IPS-15b (cell line): Measurements from ENCODE around the gene FAF1.
A peak's percentile ranks its signal among the peaks of the same experiment; 100 is the strongest.

Experiments used
- H3K27me3 ChIP-seq: one replicate; pipeline ENCODE4 v1.6.1; 2013; ENCODE audit warnings: low read length; ENCODE audit not compliant: control insufficient read depth, insufficient read depth
- H3K36me3 ChIP-seq: one replicate; pipeline ENCODE4 v1.6.1; 2013; ENCODE audit warnings: low read length; ENCODE audit not compliant: control insufficient read depth, insufficient read depth
- H3K4me1 ChIP-seq: one replicate; pipeline ENCODE4 v1.6.1; 2013; ENCODE audit warnings: mild to moderate bottlenecking, low read length; ENCODE audit not compliant: control insufficient read depth, insufficient read depth
- H3K4me3 ChIP-seq: one replicate; pipeline ENCODE4 v1.5.1; 2013; ENCODE audit warnings: low read depth, low read length
- H3K9ac ChIP-seq: one replicate; pipeline ENCODE4 v1.6.1; 2013; ENCODE audit warnings: low read depth, mild to moderate bottlenecking, low read length
- H3K9me3 ChIP-seq: one replicate; pipeline ENCODE4 v1.6.1; 2013; ENCODE audit warnings: mild to moderate bottlenecking, low read length; ENCODE audit not compliant: control insufficient read depth, insufficient read depth

The FAF1 gene

DNA sequence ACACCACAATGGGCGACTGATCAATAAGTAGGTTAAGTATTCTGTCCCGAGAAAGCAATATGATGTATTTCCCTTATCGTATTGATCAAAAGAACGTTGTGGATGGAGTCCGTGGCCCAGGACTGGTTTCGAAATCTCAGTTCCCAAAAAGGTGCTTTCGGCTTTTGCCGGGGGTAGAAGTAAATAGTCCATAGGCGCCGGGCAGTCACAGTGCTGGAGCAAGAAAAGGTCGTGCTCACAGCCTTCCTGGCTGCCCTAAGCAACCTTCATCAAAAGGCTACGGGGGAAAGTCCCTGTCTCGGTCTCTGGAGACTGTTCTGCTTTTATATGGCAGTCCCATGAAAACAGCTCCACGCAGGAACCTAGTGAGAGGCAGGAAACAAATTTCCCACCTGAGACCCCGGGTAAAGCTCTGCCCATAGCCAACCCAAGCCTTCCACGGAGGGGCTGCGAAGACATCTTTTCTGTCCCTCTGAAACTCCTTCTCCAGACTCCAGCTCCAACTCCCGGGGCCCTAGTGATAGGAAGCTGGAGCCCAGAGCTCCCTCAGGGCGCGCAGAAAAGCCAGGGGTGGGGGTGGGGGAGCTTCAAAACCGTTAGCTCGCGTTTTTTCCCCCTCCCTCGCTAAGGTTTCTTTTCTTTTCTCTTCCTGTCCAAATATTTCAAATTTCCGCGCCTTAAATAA lies 17.0 kb upstream of the FAF1 start:
- peaks cover 93% of the 10 kb centered on the region for H3K27me3 ChIP-seq
- H3K9ac ChIP-seq: no peak overlapping the region
- no peaks in the 10 kb centered on the region for H3K36me3 ChIP-seq
- H3K4me1 ChIP-seq: peaks cover 13% of the 10 kb centered on the region
- H3K9me3 ChIP-seq: no peaks in the 10 kb centered on the region
- H3K4me3 ChIP-seq: peak overlapping the region; percentile 50

GRCh38 chr1:50976111-50976889 lies 16.2 kb upstream of the FAF1 start:
- Histone ChIP-seq H3K9me3 (no peaks in the 10 kb centered on the region), H3K4me3 (peak overlapping the region; percentile 50), H3K27me3 (peaks cover 93% of the 10 kb centered on the region), H3K4me1 (peaks cover 13% of the 10 kb centered on the region), H3K9ac (no peak overlapping the region), H3K36me3 (no peaks in the 10 kb centered on the region)

DNA sequence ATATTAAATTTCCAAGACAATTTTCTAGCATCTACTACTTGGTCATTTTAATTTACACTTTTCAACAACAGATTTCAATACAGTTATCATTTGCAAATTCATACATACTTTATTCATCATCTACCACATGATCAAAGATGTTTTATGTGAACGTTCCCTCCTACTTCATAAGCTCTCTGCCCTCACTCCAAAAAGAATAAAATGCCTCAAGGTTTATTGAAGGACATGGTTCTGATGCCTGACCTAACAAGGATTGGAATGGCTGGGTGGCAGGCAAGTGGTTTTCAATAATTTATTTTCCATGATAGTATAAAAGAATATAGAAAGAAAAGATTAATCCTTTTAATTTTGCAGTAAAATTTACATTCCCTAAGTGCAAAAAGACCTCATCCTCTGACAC lies 15.4 kb upstream of the FAF1 start:
- Histone ChIP-seq H3K4me1 (peaks cover 13% of the 10 kb centered on the region), H3K27me3 (peaks cover 93% of the 10 kb centered on the region), H3K9ac (no peak overlapping the region), H3K4me3 (no peak overlapping the region), H3K9me3 (no peaks in the 10 kb centered on the region), H3K36me3 (no peaks in the 10 kb centered on the region)

GRCh38 chr1:50974618-50974935 lies 14.5 kb upstream of the FAF1 start:
- no peak overlapping the region for H3K9ac ChIP-seq
- H3K27me3 ChIP-seq: peaks cover 93% of the 10 kb centered on the region
- H3K36me3 ChIP-seq: no peaks in the 10 kb centered on the region
- no peaks in the 10 kb centered on the region for H3K9me3 ChIP-seq
- H3K4me3 ChIP-seq: no peak overlapping the region
- peaks cover 13% of the 10 kb centered on the region for H3K4me1 ChIP-seq

GRCh38 chr1:50973875-50974617 lies 14.0 kb upstream of the FAF1 start:
- H3K27me3 ChIP-seq: peaks cover 93% of the 10 kb centered on the region
- H3K9ac ChIP-seq: no peak overlapping the region
- no peaks in the 10 kb centered on the region for H3K9me3 ChIP-seq
- no peaks in the 10 kb centered on the region for H3K36me3 ChIP-seq
- H3K4me3 ChIP-seq: peak overlapping the region; percentile 0
- H3K4me1 ChIP-seq: peaks cover 12% of the 10 kb centered on the region

DNA sequence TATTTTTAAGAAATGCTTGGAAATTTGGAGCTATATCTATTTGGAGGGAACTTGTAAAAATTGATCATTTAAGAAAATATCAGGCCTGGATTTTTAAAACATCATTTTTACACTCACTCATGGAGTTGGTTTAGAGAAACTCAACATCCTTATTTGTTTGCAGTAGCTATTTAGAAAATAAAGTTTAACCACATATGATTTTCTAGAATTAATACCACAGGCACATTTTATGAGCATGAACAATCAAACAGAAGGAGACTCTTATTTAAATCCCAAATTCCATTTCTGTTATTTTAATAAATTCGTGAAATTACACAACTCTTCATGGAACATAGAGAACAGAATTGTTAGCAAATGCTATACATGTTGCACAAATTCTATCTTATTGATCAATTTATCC lies 13.2 kb upstream of the FAF1 start:
- Histone ChIP-seq H3K4me1 (peaks cover 11% of the 10 kb centered on the region), H3K9me3 (no peaks in the 10 kb centered on the region), H3K9ac (no peak overlapping the region), H3K36me3 (no peaks in the 10 kb centered on the region), H3K27me3 (peaks cover 90% of the 10 kb centered on the region), H3K4me3 (no peak overlapping the region)

DNA sequence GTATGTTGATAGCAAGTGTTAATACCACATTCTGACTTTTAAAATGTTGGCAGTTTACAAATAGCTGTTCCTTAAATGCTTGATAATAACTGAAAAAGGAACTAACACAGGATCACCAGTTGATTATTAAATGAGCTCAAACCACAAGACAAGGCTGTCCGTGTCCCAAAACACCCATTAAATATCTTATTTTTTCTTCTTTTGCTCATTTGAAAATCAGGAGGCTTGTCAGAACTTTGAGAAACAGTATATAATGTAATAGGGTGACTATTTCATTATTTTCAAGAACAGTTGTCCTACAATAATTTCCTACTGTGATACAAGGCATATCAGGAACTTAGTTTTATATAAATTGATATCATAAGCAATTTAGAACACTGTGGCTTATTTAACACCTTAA lies 12.7 kb upstream of the FAF1 start:
- H3K9ac ChIP-seq: no peak overlapping the region
- H3K4me1 ChIP-seq: peaks cover 11% of the 10 kb centered on the region
- H3K4me3 ChIP-seq: no peak overlapping the region

DNA sequence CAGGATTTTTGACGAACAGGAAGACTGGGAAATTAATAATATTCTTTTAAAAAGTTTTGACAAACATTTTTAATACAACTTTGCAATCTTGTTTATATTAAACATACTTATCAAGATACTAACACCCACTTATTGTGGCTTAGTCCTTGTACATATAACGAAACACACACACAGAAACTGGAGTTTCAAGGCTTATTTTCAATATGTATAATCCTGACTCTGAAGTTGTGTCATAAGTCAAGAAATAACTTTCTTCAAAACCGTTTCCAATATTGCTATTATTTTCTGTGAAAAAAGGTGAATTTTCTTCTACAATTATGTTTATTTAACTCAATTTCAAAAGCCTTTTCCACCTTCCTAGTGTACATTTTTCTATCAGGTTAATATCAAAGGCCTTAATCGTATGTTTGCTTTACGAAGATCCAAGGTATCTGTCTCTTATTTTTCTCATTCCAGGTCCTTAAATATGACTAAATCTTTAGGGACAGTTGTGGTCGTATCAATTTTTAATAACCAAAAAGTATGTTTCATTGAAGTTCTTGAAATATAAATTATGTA lies 11.8 kb upstream of the FAF1 start:
- Histone ChIP-seq H3K4me3 (no peak overlapping the region), H3K36me3 (no peaks in the 10 kb centered on the region), H3K9me3 (no peaks in the 10 kb centered on the region), H3K4me1 (peaks cover 10% of the 10 kb centered on the region), H3K9ac (no peak overlapping the region), H3K27me3 (peaks cover 93% of the 10 kb centered on the region)

More for the DNA sequence above, 12.7 kb upstream of the FAF1 start:
- H3K27me3 ChIP-seq: peaks cover 90% of the 10 kb centered on the region
- H3K9me3 ChIP-seq: no peaks in the 10 kb centered on the region
- no peaks in the 10 kb centered on the region for H3K36me3 ChIP-seq

- Histone ChIP-seq H3K4me3 (no peak overlapping the region), H3K9ac (no peak overlapping the region), H3K4me1 (peaks cover 3% of the 10 kb centered on the region), H3K27me3 (peaks cover 93% of the 10 kb centered on the region), H3K36me3 (no peaks in the 10 kb centered on the region), H3K9me3 (no peaks in the 10 kb centered on the region)
These were observed 11.0 kb upstream of the FAF1 start for GRCh38 chr1:50970931-50971582.

DNA sequence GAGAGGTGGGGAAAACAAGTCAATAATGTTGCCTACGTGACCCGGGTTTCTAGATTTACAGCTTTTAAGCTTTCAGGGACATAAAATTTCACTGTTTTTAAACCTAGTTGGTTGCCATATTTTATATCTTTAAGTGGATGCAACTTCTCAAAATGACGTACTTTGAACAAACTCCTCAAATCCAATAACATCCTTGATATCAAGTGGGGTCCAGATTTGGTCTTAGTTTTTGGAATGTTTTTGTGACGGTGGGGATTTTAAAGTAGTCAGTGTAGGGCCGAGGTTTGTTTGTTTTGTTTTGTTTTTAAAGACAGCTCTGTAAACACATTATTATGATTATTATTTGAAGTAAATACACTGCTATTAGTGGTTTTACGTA lies 10.4 kb upstream of the FAF1 start:
- H3K4me3 ChIP-seq: peak overlapping the region; percentile 55
- H3K27me3 ChIP-seq: peaks cover 92% of the 10 kb centered on the region
- no peaks in the 10 kb centered on the region for H3K36me3 ChIP-seq
- no peaks in the 10 kb centered on the region for H3K9me3 ChIP-seq
- H3K9ac ChIP-seq: no peak overlapping the region
- no peaks in the 10 kb centered on the region for H3K4me1 ChIP-seq
